ENCODE results near the gene HS3ST3B1.

The HS3ST3B1 gene

GRCh38 chr17:14300575-14301278 is at the start of gene HS3ST3B1:
Gene HS3ST3B1 (plus strand): TSS chr17:14301081. CDS start chr17:14301519, 438 bp downstream.
- Mint-ChIP-seq H3K36me3 (peaks cover 2% of the 10 kb centered on the region), H3K27me3 (peaks cover 24% of the 10 kb centered on the region), H3K4me3 (peak within 1 kb of the TSS; percentile 97), H3K4me1 (peaks cover 67% of the 10 kb centered on the region), H3K9me3 (no peaks in the 10 kb centered on the region), H3K27ac (peak within 1 kb of the TSS; percentile 93)

DNA sequence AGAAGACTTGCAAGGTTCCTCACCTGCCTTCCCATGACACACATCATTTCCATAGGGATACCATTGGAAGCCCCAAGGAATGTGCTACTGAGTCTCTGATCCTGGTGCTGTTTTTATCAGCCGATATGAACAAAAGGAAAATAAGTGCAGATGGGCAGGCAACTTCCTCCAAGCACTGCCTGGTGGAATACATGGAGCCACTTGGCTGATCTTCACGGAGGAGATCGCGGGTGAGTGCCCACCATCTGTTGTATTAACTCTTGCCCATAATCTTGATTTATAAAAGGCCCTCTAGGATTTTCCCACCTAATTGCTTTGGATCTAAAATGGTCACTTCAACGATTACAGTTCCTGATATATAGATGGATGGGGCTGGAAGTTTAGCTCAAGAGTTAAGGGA is 39.5 kb upstream of the HS3ST3B1 start:
- no peak overlapping the region for H3K27ac Mint-ChIP-seq
- no peaks in the 10 kb centered on the region for H3K27me3 Mint-ChIP-seq
- no peaks in the 10 kb centered on the region for H3K9me3 Mint-ChIP-seq
- H3K4me3 Mint-ChIP-seq = no peak overlapping the region
- no peaks in the 10 kb centered on the region for H3K36me3 Mint-ChIP-seq
- H3K4me1 Mint-ChIP-seq = no peaks in the 10 kb centered on the region

DNA sequence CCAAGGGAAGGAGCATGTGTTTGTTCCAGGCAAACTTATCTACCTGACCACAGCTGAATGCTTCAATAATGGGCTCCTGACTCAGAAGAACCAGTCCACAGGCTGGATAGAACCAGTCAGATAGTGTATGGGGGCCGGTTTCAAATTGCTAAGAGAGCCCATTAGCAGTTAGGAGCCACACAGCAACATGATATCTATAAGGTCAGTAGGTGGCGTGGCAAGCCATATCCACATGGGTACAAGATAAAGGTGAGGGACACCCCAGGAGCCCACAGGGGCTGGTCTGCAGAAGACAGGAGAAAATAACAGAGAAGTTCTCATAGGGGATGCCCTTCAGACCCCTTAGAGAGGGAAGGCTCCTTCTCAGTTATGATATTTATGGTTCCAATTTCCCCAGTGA is 32.6 kb upstream of the HS3ST3B1 start:
- Mint-ChIP-seq H3K9me3 (no peaks in the 10 kb centered on the region), H3K27ac (no peak overlapping the region), H3K4me3 (no peak overlapping the region), H3K36me3 (no peaks in the 10 kb centered on the region), H3K27me3 (no peaks in the 10 kb centered on the region), H3K4me1 (no peaks in the 10 kb centered on the region)

- no peak overlapping the region for H3K4me3 Mint-ChIP-seq
- H3K27ac Mint-ChIP-seq = no peak overlapping the region
- no peaks in the 10 kb centered on the region for H3K27me3 Mint-ChIP-seq
- no peaks in the 10 kb centered on the region for H3K36me3 Mint-ChIP-seq
- no peaks in the 10 kb centered on the region for H3K4me1 Mint-ChIP-seq
- H3K9me3 Mint-ChIP-seq = no peaks in the 10 kb centered on the region
Measured at GRCh38 chr17:14269473-14269872, 31.4 kb upstream of the HS3ST3B1 start.

- Mint-ChIP-seq H3K27ac (no peak overlapping the region), H3K4me1 (no peaks in the 10 kb centered on the region), H3K4me3 (no peak overlapping the region), H3K36me3 (no peaks in the 10 kb centered on the region), H3K27me3 (no peaks in the 10 kb centered on the region), H3K9me3 (no peaks in the 10 kb centered on the region)
Measured at GRCh38 chr17:14270508-14270907, 30.4 kb upstream of the HS3ST3B1 start.

GRCh38 chr17:14276535-14277250 is 24.2 kb upstream of the HS3ST3B1 start:
- Mint-ChIP-seq H3K9me3 (no peaks in the 10 kb centered on the region), H3K4me3 (no peak overlapping the region), H3K27ac (no peak overlapping the region), H3K27me3 (peaks cover 4% of the 10 kb centered on the region), H3K4me1 (no peaks in the 10 kb centered on the region), H3K36me3 (no peaks in the 10 kb centered on the region)

DNA sequence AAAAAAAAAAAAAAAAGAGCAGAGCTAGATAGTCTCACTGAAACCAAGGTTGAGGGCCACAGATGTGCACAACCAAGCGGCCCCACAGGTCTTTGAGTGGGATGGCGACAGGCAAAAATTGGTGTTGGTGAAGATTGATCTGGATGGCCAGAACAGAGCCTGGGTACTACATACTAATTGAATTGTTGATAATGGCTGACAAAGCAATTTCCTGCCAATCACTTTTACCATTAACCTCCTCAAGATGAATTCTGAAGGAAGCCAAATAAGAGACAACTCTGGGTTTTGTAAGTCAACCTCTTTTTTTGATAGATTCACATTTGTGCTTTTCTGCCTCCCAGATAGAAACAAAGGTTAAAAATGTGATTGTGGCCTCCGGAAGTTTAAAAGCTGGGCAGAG is 19.4 kb upstream of the HS3ST3B1 start:
- Mint-ChIP-seq H3K4me1 (no peaks in the 10 kb centered on the region), H3K9me3 (no peaks in the 10 kb centered on the region), H3K27ac (no peak overlapping the region), H3K27me3 (peaks cover 10% of the 10 kb centered on the region), H3K4me3 (no peak overlapping the region), H3K36me3 (no peaks in the 10 kb centered on the region)

DNA sequence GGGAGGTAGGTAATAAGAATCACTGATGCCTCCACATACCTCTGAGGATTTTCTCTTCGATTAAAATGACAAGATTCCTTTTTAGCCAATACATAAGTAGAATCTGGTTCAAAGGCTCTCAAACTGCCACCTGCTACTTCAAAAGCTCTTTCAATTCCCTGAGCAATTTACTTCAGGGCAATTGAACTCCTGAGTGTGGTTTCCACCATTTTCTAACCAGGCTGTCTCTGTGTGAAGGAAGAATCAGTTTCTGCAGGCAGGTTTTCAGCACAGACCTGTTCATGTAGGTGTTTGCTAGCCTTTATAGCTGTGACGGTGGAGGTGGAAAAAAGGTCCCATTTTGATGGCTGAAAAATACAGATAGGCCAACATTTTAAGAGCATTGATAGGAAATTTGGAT is 18.2 kb upstream of the HS3ST3B1 start:
- Mint-ChIP-seq H3K9me3 (no peaks in the 10 kb centered on the region), H3K27me3 (peaks cover 10% of the 10 kb centered on the region), H3K4me3 (no peak overlapping the region), H3K27ac (no peak overlapping the region), H3K4me1 (no peaks in the 10 kb centered on the region), H3K36me3 (no peaks in the 10 kb centered on the region)

- H3K4me1 Mint-ChIP-seq = no peaks in the 10 kb centered on the region
- H3K36me3 Mint-ChIP-seq = no peaks in the 10 kb centered on the region
- peaks cover 21% of the 10 kb centered on the region for H3K27me3 Mint-ChIP-seq
- H3K9me3 Mint-ChIP-seq = no peaks in the 10 kb centered on the region
- H3K4me3 Mint-ChIP-seq = no peak overlapping the region
- H3K27ac Mint-ChIP-seq = no peak overlapping the region
Measured at GRCh38 chr17:14289162-14289561, 11.7 kb upstream of the HS3ST3B1 start.

DNA sequence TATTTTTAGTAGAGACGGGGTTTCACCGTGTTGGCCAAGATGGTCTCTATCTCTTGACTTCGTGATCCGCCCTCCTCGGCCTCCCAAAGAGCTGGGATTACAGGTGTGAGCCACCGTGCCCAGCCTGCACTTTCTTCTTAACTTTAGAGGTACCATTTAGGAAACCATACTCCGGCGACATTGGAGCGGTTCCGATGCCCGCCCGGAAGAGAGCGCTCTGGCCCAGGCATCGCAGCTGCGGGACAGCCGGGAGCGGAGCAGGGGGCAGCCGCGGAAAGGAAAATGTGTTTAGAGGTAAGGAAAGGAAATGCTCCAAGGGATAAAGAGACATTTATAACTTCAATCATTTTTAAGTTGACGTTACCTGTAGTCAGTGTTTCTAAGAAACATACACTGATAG is 6.0 kb upstream of the HS3ST3B1 start:
- Mint-ChIP-seq H3K27me3 (peaks cover 50% of the 10 kb centered on the region), H3K4me1 (peaks cover 44% of the 10 kb centered on the region), H3K27ac (no peak overlapping the region), H3K36me3 (no peaks in the 10 kb centered on the region), H3K4me3 (no peak overlapping the region), H3K9me3 (no peaks in the 10 kb centered on the region)

- Mint-ChIP-seq H3K9me3 (no peaks in the 10 kb centered on the region), H3K4me3 (peak overlapping the region; percentile 23), H3K27me3 (peaks cover 51% of the 10 kb centered on the region), H3K4me1 (peaks cover 52% of the 10 kb centered on the region), H3K27ac (no peak overlapping the region), H3K36me3 (no peaks in the 10 kb centered on the region)
Measured at GRCh38 chr17:14295676-14296075, 5.2 kb upstream of the HS3ST3B1 start.

DNA sequence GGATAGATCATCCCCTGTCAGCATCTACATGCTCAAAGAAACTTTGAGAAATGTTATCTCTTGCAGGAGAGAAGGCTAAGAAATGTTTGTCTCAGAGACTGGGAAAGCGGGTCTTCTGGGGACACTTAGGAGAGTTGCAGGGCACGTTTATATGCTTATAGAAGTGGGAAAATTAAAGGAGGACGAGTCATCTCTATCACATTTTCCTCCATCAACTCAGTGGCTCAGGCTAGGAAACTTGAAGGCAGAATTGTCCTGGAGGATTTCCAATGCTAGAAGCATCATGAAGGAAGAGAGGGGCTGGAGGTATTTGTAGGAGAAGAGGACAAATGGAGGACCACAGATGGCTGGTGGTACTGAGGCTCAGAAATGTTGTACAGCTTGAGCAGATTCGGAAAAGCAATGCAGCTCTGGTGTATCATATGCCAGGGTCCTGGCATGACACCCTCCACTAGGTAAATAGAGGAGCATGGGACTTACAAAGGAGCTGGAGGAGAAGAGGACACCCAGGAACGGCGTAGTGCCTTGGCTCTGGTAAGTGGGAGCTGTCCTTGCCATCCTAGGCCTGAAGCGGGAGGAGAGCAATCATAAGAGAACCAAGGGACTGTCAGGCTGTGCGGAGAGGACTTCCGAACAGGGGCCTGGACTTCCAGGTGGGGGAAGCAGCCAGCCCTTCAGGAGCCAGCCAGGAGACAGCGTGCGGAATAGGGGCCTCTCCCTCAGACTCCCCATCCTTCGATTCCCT is 4.5 kb upstream of the HS3ST3B1 start:
- Mint-ChIP-seq H3K4me3 (peak overlapping the region; percentile 34), H3K36me3 (no peaks in the 10 kb centered on the region), H3K27ac (no peak overlapping the region), H3K9me3 (no peaks in the 10 kb centered on the region), H3K4me1 (peaks cover 53% of the 10 kb centered on the region), H3K27me3 (peaks cover 51% of the 10 kb centered on the region)

DNA sequence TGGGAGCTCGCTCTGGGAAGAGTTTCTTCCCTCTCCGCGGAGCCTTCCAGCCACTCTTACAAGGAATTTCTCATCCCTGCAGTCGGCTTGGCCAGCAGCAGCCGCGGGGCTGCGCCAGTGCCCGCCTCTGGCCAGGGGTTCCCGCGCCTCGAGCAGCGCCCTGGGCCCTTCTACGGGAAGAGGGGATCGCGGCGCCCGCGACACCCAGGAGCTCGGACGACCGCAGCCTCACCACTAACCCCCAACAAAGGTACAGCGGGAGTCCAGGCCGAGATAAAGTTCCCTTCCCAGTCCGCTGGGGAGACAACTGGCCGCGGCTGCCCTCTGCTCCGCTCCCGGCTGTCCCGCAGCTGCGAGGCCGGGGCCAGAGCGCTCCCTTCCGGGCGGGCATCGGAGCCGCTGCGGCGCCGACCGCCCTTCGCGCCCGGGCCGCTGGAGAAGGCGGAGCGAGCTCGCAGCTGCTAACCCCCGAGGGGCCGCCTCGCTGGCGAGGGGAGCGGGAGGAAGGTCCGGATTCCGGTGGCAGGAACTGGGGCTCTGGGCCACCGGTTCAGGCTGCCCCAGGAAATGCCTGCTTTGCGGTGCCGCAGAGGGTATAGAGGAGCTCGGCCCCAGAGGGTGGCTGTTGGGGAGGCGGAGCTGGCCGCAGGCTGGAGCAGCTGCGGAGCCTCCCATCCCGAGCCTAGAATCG is 3.6 kb upstream of the HS3ST3B1 start:
- H3K4me1 Mint-ChIP-seq = peaks cover 53% of the 10 kb centered on the region
- H3K27me3 Mint-ChIP-seq = peaks cover 49% of the 10 kb centered on the region
- no peaks in the 10 kb centered on the region for H3K36me3 Mint-ChIP-seq
- no peaks in the 10 kb centered on the region for H3K9me3 Mint-ChIP-seq
- no peak overlapping the region for H3K27ac Mint-ChIP-seq
- H3K4me3 Mint-ChIP-seq = peak overlapping the region; percentile 78

GRCh38 chr17:14298221-14298946 is 2.5 kb upstream of the HS3ST3B1 start:
- H3K4me1 Mint-ChIP-seq = peaks cover 56% of the 10 kb centered on the region
- H3K27ac Mint-ChIP-seq = peak overlapping the region; percentile 82
- H3K36me3 Mint-ChIP-seq = no peaks in the 10 kb centered on the region
- H3K9me3 Mint-ChIP-seq = no peaks in the 10 kb centered on the region
- H3K4me3 Mint-ChIP-seq = peak overlapping the region; percentile 97
- peaks cover 44% of the 10 kb centered on the region for H3K27me3 Mint-ChIP-seq

- Mint-ChIP-seq H3K27ac (peak overlapping the region; percentile 82), H3K9me3 (no peaks in the 10 kb centered on the region), H3K4me1 (peaks cover 61% of the 10 kb centered on the region), H3K27me3 (peaks cover 38% of the 10 kb centered on the region), H3K36me3 (no peaks in the 10 kb centered on the region), H3K4me3 (peak overlapping the region; percentile 97)
Measured at GRCh38 chr17:14298947-14299279, 2.0 kb upstream of the HS3ST3B1 start.

Data from activated naive CD4-positive, alpha-beta T cell treated with anti-CD3 and anti-CD28 coated beads, Interleukin-2, amount 50 U/mL, for 24 hours (primary cell).